HG03571 (cell line): ENCODE measurements around the gene ENPP7.

Experiments used
- ATAC-seq: cut with Tn5 transposase; IDR thresholded peaks from one replicate; pipeline ENCODE4 v1.9.1; 2021; ENCODE audit not compliant: unreplicated experiment

Gene ENPP7

GRCh38 chr17:79702550-79703236 lies 28.1 kb upstream of the ENPP7 start:
- ATAC-seq: no peak

GRCh38 chr17:79704691-79705090 lies 26.1 kb upstream of the ENPP7 start:
- ATAC-seq: no peak

- no peak for ATAC-seq
These were observed 25.1 kb upstream of the ENPP7 start for GRCh38 chr17:79705674-79706073.

- ATAC-seq: no peak
These were observed 23.6 kb upstream of the ENPP7 start for GRCh38 chr17:79706931-79707850.

- no peak for ATAC-seq
These were observed 22.5 kb upstream of the ENPP7 start for GRCh38 chr17:79707931-79708891.

GRCh38 chr17:79711715-79712305 lies 18.9 kb upstream of the ENPP7 start:
- ATAC-seq: no peak

- ATAC-seq: no peak
These were observed 17.4 kb upstream of the ENPP7 start for GRCh38 chr17:79713391-79713790.

GRCh38 chr17:79714176-79715097 lies 16.3 kb upstream of the ENPP7 start:
- no peak for ATAC-seq

- ATAC-seq: no peak
These were observed 15.4 kb upstream of the ENPP7 start for GRCh38 chr17:79715098-79715942.

- ATAC-seq: no peak
These were observed 14.6 kb upstream of the ENPP7 start for GRCh38 chr17:79715943-79716797.

GRCh38 chr17:79720705-79721292 lies 9.9 kb upstream of the ENPP7 start:
- ATAC-seq: no peak

GRCh38 chr17:79721993-79722671 lies 8.6 kb upstream of the ENPP7 start:
- ATAC-seq: no peak

- no peak for ATAC-seq
These were observed 8.0 kb upstream of the ENPP7 start for GRCh38 chr17:79722787-79723186.

GRCh38 chr17:79728169-79728907 lies 2.4 kb upstream of the ENPP7 start:
- no peak for ATAC-seq

GRCh38 chr17:79728908-79729471 lies 1.8 kb upstream of the ENPP7 start:
- no peak for ATAC-seq

GRCh38 chr17:79729761-79730160 lies 982 bp upstream of the ENPP7 start:
- ATAC-seq: no peak
